Gastroesophageal sphincter (tissue), 3 donors: ENCODE results near the gene MEF2D.

Experiments used
- CTCF ChIP-seq, 4 experiments: fragments of 200-600 bp in 2 of 4; fragments of 450-650 bp in 2 of 4; sonication (generic) in 1 of 4; IDR thresholded peaks; one replicate each; pipeline ENCODE4 v1.5.1; 2017 to 2019; ENCODE audit warnings: antibody characterized with exemption in 4 of 4, mild to moderate bottlenecking in 2 of 4, moderate library complexity in 2 of 4
- EP300 ChIP-seq: sonication (generic); formaldehyde crosslinking; IDR thresholded peaks from one replicate; pipeline ENCODE4 v1.6.1; 2017; ENCODE audit warnings: antibody characterized with exemption, mild to moderate bottlenecking
- POLR2A ChIP-seq, 2 donors: fragments of 450-650 bp; IDR thresholded peaks; one replicate each; pipeline ENCODE4 v1.6.1; 2017; ENCODE audit warnings: antibody characterized with exemption in 2 of 2, mild to moderate bottlenecking in 2 of 2, moderate library complexity in 1 of 2
- POLR2AphosphoS5 ChIP-seq: sonication (generic); formaldehyde crosslinking; IDR thresholded peaks from one replicate; pipeline ENCODE4 v1.6.1; 2017; ENCODE audit warnings: antibody characterized with exemption

- TF ChIP-seq CTCF (IDR thresholded peaks at IDR 0.05) (peak in 1 of 4 experiments; percentile 5), POLR2A (IDR thresholded peaks at IDR 0.05) (no peak), POLR2AphosphoS5 (peak; percentile 99), EP300 (no peak)
Measured at GRCh38 chr1:156475568-156476500, 24.7 kb downstream of the MEF2D start.
